Stimulated activated CD4-positive, alpha-beta T cell treated with anti-CD3 and anti-CD28 coated beads, Interleukin-15, amount 100 ng/mL, for 24 hours (primary cell): Measurements from ENCODE around the gene CATSPER3.

Experiments used
- DNase-seq: peaks from one replicate; pipeline ENCODE4 v3.0.0-alpha.2; 2020

The CATSPER3 gene

DNA sequence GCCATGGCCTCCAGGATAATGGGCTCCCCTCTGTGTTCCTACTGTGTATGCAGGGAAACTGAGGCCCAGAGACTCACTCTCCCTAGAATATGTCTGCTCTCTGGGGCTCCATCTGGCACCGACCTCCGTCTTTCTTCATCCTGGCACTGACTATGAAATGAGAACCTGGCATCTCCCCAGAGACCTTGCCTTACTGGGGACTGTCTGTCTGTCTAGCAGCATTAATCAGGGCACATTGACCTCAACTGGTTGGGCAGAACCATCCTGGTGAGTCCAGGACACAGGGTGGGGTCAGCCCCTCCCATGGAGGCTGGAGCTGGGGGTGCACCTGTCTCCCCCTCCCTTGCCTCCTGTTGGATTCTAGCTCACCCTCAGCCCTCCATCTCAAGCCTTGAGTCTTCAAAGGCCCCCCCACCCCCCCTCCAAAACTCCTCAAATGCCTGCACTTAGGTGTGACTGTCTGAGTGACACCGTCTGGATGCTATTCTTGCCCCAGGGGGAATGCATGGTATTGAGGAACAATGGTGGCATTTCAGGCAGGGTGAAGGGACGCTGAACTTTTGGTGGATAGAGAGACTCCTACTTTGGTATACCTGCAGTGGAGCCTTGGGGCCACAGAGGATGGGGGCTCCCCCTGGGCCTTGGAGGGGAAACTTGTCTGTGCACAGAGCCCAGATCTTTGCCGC, 79.1 kb downstream of the CATSPER3 start:
- no peak for DNase-seq

DNA sequence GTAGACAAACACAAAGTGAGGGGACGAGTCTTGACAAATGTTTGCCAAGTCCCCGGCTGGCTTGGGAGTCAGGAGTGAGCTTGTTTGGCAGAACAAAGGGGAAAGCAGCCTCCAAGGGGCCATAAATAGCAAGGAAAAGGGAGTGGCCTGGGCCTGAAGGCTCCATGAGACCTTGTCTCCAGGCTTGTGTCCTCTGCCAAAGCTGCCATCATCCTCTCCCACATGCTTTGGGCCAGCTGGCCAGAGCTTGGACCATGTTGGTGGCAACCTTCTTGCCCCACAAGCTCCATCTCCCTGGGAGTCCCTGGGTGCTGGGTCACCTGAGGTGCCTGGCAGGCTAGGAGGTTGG, 79.6 kb downstream of the CATSPER3 start:
- no peak for DNase-seq

DNA sequence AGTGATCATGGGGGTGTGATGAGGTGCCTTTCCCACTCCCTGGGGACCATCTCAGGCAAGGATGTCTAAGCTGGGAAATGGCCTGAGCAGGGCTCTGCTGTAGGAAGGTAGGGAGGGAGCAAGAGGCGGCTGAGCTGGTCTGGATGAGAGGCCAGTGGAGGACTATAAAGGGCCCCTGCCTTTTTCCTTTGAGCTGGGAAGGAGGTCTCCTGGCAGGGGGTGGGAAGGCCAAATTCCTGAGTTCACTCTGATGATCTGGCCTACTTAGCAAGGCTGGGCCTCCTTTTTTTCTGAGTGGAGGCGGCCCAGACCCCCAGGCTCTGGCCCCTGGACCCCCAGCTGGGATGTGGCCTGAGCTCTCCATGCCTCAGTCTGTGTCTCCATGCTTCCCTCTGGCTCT, 80.6 kb downstream of the CATSPER3 start:
- no peak for DNase-seq

DNA sequence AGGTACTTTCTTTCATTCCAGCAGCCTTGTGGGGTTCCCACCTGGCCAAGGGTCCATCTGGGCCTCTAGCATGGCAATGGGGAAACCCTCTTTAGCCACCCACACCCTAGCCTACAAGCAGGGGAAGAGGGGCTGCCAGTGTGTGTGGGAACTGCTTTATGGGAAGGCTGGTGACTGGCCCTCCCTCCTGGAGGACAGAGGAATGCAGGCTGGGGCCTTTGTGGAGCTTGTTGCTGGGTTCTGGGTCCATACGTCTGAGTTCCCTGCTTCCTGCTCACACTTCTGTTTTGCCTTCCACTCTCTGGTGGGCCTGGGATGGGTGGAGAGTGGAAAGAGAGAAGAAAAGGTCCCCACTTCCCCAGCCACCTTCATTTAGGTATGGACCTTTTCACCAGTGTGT, 81.2 kb downstream of the CATSPER3 start:
- no peak for DNase-seq

DNA sequence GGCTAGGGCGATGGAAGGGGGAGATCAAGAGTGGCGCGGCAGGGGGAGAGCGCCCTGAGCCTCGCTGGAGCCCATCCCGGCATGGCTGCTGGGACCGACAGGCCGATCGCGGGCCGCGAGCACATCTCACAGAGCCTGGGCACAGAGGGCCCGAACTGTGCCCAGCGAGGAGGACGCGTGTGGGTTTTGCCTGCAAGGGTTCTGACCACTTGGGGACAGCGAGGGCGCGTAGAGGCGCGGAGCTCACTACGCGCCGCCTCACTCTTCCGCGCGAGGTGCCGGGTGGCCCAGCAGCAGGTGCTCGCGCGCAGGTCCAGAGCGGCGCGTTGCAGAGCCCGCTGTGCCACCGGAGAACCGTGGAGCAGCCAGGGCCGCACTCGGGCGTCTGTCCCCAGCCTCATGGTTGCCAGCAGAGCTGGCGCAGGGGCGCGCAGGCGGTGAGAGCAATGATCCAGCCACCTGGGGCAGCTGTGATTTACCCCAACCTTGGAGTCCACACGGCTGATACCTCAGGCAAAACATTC, 82.6 kb downstream of the CATSPER3 start:
- DNase-seq: no peak

DNA sequence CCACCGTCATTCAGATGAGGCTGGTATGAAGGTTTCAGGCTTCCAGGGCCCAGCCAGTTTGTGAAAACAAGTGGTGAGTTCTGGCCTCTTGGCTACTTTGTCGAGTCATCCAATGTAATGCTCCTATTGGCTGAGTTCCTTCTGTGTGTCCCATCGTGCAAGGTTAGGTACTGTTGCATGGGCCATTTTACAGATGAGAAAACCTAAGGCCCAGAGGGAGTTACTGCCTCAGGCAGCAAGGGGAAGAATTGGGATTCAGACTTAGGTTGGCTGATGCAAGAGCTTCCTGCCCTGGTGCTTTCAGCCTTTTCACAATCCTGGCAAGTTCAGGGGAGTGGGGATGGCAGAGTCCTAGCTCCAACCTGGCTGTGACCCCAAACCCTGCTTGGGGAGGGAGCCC, 83.7 kb downstream of the CATSPER3 start:
- DNase-seq: no peak

DNA sequence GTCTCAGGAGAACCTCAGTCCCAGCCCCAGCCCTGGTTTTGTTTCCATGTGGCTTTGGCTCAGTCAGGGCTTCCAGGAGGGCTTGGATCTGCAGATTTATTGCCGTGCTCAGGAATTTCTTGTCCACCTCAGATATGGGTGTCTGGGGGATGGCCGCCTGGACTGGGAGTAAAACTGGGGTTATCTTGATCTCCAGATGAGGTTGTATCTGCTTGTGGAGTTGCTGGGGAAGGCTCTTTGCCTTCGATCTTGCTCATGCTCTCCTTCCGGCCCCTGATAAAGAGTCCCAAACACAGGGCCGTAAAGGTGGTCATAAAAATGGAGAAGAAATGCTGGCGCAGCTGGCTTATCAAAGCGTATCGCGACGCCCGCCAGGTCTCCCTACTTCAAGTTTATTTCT, 84.2 kb downstream of the CATSPER3 start:
- no peak for DNase-seq

DNA sequence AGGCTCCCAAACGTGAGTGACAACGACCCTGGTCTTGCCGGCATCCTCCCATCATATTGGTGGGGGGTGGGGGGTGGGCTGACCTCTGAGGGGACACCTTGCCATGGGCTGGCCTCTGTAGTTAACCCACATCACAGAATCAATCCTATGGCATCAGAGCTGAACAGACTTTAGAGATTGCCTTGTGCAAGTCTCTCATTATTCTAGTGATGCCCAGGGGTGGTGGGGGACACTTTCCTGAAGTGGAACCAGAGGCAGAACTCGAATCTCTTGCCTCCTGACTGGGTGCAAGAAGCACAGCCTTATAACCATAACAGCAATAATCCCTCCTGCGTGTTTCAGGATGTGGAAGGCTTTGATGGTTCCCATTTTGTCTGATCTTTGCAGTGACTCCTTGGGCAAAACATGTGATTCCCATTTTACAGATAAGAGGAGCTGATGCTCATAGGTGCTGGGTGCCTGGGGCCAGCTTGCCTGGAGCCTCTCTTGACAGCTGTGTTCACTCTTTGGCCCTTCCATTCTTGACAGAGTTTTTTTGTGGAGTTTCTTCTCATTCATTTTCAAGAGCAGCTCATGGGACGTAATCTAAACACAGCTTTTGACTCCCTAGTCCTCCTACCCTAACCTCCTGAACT, 84.9 kb downstream of the CATSPER3 start:
- no peak for DNase-seq

DNA sequence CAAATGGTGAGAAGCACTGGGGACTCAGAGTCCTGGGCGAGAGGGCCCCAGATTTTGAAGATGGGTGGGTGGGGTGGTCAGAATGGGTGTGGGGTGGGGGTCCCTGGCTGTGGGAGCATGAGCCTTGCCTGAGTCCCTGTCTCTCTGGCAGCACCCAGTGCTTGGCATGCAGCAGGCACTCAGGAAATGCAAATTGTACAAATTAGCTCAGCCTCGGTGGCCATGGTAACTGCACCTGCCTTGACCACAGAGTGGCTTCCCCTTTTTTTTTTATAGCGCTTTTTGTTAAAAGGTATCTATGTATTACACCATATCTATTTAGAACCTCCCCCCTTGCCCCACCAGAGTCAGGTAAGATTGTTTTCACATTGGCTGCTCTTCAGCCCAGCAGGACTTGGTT, 85.6 kb downstream of the CATSPER3 start:
- DNase-seq: no peak

DNA sequence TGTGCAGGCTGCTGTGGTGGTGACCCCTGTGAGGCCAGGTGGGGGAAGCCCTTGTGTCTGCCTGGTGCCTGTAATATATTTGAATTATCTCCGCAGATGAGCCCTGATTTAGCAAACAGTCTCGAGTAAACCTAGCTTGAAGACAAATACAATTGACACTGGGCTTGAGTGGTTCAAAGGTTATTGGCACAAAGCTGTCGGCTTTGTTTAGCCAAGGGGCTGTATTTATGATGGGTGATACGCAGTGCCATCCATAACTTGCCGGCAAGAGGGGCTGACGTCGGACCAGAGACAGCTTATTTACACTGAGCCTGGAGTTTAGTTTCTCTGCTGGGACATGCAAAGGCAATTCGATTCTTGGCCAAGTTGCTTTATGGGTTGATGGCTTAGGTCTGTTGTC, 86.3 kb downstream of the CATSPER3 start:
- no peak for DNase-seq

DNA sequence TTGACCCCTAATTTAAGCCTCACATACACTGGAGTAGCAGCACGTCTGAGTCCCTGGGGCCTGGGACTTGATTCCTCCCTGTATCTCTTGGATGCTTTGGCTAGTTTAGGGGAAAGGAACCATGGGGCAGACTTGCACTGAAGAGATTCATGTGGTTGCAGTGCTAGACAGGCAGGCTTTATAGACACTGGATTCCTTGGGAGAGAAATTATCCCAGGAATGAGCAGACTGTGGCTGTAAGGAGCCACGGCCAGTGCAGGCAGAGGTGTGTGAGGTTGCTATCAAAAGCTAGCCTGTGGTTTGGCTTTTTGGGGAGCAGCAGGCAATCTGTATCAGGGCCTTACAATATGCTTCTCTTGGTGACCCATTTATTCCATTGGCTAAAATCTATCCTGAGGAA, 86.8 kb downstream of the CATSPER3 start:
- no peak for DNase-seq

DNA sequence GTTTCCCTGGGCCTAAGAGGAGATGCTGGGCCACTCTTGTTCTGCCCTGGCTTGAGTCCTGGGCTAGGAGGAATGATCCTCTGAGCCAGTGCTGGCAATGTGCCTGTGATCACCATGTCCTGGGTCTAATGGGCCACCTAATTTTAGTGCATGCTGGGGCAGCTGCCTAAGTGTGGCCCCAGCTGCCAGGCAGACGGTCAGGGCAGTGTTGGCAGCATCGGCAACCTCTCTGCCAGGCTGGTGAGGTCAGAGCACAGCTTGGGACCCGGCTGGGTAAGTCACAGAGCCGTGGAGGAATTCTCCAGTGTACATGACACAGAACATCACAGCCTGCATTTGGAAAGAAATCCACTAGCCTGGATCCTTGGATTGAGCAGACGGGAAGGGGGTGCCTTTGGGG, 87.7 kb downstream of the CATSPER3 start:
- DNase-seq: no peak

DNA sequence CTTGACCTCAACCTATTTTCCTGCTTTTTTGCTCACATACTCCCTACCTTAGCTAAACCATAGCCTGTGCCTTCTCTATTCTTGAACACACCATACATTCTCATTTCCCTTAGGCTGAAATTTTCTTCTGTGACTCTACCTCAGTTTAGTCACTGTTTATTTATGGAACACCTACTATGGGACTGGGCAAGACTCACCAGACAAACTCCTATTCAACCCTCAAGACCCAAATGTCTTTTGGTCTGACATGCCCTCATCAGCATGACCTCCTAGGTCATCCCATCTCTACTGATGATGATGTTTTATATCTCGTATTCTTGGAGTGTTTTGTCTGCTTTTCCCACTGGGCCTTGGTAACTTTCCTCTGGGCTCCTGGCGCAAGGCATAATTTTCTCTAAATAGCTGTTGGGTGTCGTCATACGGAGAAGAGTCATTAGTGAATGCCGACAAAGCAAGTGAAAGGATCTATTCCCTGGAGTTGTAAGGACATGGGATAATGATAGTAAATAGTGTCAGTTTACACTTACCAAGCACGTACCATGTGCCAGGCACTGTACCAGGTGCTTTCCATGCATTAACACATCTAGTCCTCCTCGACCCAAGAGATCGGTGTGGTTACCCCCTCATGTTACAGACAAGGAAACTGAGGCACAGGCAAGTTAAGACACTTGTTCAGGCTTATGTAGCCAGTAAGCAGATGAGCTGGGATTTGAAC, 88.8 kb downstream of the CATSPER3 start:
- DNase-seq: no peak

DNA sequence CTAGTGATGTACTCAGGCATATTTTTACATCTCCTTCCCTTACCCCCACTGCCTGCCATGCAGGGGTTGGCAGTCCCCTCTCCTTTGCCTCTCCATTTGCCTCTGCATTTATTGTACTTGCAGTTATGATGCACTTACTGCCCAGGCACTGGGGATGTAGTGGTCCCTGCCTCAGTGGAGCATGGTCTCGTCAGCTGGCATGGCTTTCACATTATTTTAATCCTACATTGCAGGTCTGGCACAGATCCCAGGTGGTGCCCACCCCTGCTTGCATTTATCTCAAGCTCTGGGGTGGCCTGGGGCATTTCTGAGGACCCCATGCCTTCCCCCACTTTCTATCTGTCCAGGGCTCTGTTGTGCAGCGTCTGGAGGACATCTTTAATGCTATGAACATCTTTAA, 89.5 kb downstream of the CATSPER3 start:
- DNase-seq: no peak

DNA sequence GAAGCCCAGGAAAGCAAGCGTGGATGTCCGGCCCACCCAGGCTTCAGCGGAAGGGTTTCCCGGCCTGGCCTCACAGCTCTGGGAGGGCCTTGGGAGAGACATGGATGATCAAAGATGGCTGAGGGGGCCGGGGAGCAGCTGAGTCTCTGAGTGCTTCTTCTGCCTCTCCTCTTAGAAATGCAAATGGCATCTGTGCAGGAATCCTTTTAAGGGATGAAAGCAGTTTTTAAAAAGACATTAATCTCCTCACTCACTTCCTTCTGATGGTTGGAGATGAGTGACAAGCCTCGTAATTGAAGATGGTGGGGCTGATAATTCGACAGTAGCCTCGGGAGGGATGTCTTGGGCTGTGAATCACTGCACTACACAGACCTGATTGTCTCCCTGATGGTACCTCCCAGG, 90.6 kb downstream of the CATSPER3 start:
- DNase-seq: no peak

DNA sequence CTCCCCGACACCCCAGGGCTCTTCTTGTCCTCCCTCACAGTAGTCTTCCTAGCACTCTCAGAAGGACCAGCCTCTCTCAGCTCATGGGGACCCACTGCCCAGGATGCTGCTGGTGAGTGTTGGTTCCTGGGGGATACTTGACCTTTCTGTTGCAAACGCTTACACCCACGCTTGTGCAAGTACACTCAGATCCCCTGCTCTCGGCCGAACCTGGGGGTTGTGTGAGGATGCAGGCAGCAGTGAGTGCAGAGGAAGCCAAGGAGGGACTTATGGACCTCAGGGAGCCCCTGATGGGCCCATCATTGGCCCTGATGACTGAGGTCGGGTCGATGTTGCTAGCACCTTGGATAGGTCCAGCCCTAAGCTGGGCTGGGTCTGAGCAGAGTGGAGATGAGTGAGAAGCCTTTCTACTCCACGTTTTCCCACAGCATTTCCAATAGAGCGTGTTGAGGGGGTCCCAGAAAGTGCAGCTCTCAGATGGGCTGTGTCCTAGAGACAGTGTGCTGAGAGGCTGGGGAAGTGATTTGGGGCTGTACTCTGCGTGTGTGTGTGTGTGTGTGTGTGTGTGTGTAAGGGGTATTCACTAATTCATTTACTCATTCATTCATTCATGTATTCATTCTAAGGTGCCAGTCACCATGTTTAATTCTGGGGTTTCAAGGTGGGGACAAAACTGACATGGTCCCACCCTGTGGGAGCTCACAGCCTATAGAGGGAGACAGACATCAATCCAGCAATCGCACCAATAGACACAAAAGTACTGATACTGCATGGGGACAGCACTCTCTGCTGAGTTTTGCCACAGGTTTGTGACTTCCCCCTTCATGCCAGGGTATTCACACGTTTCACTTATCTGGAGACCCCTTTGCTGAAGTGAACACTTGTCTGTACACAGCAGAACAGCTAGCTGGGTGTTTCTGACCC, 91.6 kb downstream of the CATSPER3 start:
- DNase-seq: no peak

DNA sequence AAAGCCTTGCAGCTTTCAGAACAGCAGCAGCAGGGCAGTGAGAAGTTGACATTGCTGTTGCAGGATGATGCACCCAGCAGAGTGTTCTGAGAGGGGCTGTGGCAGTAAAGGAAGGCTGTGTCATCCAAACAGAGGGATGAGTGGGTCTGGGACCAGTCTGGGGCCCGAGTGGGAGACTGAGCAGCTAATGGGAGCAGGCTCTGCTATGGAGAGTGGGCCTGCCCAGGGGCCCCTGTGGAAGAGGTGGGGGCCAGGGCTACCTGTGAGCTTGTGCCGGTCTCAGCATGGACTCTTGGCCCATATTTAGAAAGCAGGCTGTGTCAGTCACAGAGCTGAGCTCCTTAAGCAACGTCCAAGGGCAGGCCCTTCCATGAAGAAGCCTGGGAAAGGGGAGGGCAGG, 92.3 kb downstream of the CATSPER3 start:
- no peak for DNase-seq

DNA sequence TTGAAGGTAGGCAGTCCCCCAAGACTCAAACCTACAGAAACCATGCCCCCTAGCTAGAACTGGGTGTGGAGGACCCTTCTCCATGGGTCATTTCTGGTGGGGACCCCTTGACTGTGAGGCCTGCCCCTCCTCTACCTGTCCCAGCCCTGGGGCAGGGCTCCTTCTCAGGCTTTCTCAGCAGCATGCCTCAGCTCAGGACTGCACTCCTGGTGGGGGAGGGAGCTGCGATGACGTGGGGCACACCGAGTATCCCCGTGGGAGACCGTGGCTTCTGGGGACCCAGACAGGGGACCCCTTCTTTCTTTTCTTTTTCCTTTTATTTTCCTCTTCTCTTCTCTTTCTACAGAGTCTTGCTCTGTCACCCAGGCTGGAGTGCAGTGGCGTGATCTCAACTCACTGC, 93.3 kb downstream of the CATSPER3 start:
- DNase-seq: no peak
